Ishikawa (cell line): ENCODE results near the gene UPP1.

Experiments
- CEBPB ChIP-seq: IDR thresholded peaks from 2 replicates; pipeline ENCODE4 v1.6.1; 2012
- CREB1 ChIP-seq: IDR thresholded peaks from 2 replicates; pipeline ENCODE4 v1.6.1; 2012; ENCODE audit warnings: low read depth
- EGR1 ChIP-seq: IDR thresholded peaks from 2 replicates; pipeline ENCODE4 v1.6.1; 2012
- EP300 ChIP-seq: IDR thresholded peaks from 2 replicates; pipeline ENCODE4 v1.6.1; 2012; ENCODE audit warnings: borderline replicate concordance
- FOXM1 ChIP-seq: IDR thresholded peaks from 2 replicates; pipeline ENCODE4 v1.6.1; 2012; ENCODE audit warnings: low read depth, borderline replicate concordance
- MAX ChIP-seq: IDR thresholded peaks from 2 replicates; pipeline ENCODE4 v1.6.1; 2012
- NFIC ChIP-seq: IDR thresholded peaks from 2 replicates; pipeline ENCODE4 v1.6.1; 2012
- RAD21 ChIP-seq: IDR thresholded peaks from 2 replicates; pipeline ENCODE4 v1.6.1; 2012; ENCODE audit warnings: low read depth
- REST ChIP-seq: IDR thresholded peaks from 2 replicates; pipeline ENCODE4 v1.6.1; 2012; ENCODE audit warnings: low read depth, mild to moderate bottlenecking
- TAF1 ChIP-seq: IDR thresholded peaks from 2 replicates; pipeline ENCODE4 v1.6.1; 2012; ENCODE audit warnings: low read depth, mild to moderate bottlenecking
- TCF12 ChIP-seq: IDR thresholded peaks from 2 replicates; pipeline ENCODE4 v1.6.1; 2012; ENCODE audit warnings: low read depth
- TEAD4 ChIP-seq: IDR thresholded peaks from 2 replicates; pipeline ENCODE4 v1.6.1; 2012
- USF1 ChIP-seq: IDR thresholded peaks from 2 replicates; pipeline ENCODE4 v1.6.1; 2012
- YY1 ChIP-seq: IDR thresholded peaks from 2 replicates; pipeline ENCODE4 v1.6.1; 2012; ENCODE audit warnings: low read depth
- ZBTB7A ChIP-seq: IDR thresholded peaks from 2 replicates; pipeline ENCODE4 v1.6.1; 2012; ENCODE audit warnings: low read depth

UPP1 gene

GRCh38 chr7:48149058-48149457 lies 60.0 kb downstream of the UPP1 start:
- TF ChIP-seq EGR1 (no peak), TAF1 (no peak), EP300 (no peak)

GRCh38 chr7:48150086-48150485 lies 61.0 kb downstream of the UPP1 start:
- TF ChIP-seq RAD21 (no peak), MAX (no peak), EGR1 (no peak), TEAD4 (no peak), EP300 (no peak), CEBPB (no peak), REST (no peak), ZBTB7A (no peak), NFIC (no peak), TAF1 (no peak), YY1 (no peak), USF1 (no peak), FOXM1 (no peak), TCF12 (no peak), CREB1 (no peak)

DNA sequence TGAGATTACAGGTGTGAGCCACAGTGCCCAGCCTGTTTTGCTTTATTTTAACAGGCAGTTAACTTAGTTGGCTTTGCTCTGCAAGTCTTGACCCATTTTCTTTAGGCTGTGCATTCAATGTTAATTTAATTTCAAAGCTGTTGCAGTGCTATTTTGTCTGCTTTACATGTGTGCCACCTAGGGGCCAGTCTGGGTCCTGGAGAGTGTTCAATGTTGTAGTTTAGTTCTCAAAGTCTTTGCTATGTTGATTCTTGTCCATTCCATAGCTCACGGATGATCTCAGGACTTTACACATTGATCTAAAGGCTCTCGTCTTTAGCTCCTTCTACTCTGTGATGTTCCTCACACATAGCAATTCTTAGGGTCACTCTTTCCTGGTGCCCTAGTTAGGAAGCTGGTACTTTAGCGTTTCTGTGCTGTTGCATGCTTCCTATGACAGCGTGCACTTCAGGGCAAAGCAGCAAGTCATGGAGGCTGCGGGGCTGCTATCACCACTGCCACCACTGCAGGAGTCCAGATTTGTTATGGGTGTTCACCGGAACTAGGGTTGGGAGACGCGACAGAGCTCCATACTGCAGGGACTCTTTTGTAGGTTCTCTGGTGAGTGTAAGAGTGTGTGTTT lies 65.8 kb downstream of the UPP1 start:
- TF ChIP-seq TEAD4 = no peak
- TF ChIP-seq ZBTB7A = no peak
- TF ChIP-seq RAD21 = peak; percentile 81
